ENCODE data around the gene CYP27C1.

Gene CYP27C1

GRCh38 chr2:127146071-127146725 is 73.9 kb downstream of the CYP27C1 start:
- DNase-seq, result no peak

GRCh38 chr2:127145280-127145895 is 74.7 kb downstream of the CYP27C1 start:
- no peak for DNase-seq

DNA sequence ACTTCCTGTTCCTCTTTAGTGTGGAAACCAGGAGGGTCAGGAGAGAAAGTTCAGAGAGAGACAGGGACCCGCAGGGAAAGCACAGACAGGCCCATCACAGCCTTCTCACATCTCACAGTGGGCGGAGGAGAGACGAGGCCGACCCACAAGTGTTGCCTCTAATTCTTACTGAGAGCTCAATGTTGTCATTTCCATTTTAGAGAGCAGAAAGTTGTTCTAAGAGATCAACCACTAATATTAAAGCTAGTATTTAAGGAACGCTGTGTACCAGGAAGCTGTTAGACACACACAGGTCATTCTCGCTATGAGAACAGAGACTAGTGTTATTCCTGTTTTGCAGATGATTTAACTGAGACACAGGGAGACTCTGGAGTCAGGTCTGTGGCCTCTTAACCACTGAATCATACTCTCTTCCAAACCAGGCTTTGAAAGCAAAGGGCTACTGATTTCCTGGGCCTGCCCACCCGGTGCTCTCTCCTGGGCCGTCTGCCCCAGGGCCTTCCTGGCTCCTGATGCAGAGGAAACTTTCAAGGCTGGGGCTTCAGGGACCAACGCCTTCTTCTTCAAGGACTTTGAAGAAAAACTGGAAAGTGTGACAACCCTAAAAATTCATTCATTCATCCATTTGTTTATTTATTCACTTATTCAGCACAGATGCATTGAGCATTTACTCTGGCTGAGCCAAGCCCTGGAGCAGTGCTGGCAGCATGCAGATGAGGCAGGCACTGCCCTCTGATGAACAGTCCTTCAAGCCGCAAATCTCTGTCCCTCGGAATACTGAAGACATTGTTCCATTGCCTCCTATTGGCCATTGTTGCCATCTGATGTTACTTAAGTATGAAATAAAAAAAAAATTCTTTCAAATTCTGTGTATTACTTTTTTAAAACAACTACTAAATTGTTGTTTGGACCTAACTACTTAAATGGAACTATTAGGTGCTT is 76.0 kb downstream of the CYP27C1 start:
- no peak for DNase-seq

GRCh38 chr2:127142663-127143630 is 77.2 kb downstream of the CYP27C1 start:
- DNase-seq, result no peak

DNA sequence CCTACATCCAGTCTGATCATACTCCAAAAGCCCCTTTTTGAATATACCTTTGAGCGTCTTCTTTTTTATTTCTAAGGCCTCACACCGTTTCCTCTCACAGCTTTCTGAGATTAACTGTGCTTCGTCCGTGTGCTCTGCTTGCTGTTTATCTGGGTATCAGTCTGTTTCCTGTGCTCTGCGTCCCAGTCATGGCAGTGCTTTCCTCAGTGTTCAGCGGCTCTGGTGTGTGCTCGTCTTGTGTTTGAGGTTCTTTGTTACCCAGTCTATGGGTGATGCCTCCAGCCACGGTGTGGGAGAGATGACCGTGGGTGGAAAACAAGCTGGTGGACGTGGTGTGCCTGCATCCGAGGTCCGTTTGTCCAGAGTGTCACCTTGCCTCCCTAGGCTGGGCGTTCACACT is 79.6 kb downstream of the CYP27C1 start:
- no peak for DNase-seq

GRCh38 chr2:127139766-127140165 is 80.3 kb downstream of the CYP27C1 start:
- no peak for DNase-seq

GRCh38 chr2:127138281-127138680 is 81.8 kb downstream of the CYP27C1 start:
- DNase-seq, result no peak

DNA sequence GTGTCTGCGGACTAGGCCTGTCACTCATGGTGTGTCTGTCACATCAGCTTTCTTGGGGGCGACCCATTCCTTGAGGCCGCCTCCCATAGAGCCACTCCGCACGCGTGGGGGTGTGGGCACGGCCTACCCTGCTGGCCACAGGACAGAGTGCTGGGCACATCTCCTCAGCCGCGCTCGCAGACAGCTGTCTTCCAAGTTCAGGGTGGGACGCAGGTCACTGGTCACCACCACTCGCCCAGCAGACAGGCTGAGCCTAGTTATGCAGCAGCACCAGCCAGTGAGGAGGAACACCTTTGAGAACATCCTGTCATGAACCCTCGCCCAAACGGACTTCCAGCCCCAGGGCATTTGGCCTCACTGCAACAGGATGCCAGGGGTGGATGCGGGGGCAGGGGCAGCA is 82.4 kb downstream of the CYP27C1 start:
- DNase-seq, result no peak

DNA sequence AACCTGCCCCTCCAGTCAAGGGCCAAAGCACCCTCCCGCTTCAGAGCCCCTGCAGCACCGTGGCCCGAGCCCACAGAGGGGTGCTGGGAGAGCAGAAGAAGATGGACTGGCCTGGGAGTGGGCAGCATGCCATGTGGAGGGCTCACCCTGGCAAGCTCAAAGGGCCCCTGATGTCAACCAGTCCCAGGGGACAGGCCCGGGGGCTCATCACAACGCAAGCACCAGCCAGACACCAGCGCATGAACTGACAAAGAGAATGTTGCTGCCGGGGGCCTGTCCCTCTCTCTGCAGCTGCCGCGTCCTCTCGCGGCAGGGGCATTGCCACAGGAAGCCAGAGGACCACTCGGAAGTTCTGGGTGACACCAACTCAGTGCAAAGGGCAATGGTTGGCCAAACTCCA is 82.9 kb downstream of the CYP27C1 start:
- DNase-seq, result no peak

- DNase-seq, result no peak
These were observed 85.0 kb downstream of the CYP27C1 start for GRCh38 chr2:127134833-127135830.

DNA sequence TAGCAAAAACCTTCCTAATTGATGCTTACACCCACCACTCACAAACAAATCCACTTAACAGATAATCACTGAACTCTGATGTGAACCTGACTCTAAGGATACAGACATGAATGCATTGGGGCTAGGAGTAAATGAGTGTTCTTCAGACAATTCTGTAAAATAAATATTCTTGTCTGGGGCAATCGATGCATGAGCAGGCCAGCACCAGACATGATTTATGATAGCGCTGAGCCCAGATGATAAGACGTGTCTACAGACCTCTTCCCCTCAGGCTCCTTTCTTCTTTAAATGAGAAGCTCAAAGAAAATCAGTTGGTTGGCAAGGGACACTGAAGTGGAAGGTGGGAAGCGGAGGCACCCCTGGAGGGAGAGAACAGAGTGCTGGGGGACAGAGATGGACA is 85.9 kb downstream of the CYP27C1 start:
- DNase-seq, result no peak

Data from NK-92 treated with Interleukin-12 subunit alpha and Interleukin-12 subunit beta, amount 100 ng/mL, for 24 hours (cell line).